Measurements from ENCODE around the gene HIVEP3.

The HIVEP3 gene

DNA sequence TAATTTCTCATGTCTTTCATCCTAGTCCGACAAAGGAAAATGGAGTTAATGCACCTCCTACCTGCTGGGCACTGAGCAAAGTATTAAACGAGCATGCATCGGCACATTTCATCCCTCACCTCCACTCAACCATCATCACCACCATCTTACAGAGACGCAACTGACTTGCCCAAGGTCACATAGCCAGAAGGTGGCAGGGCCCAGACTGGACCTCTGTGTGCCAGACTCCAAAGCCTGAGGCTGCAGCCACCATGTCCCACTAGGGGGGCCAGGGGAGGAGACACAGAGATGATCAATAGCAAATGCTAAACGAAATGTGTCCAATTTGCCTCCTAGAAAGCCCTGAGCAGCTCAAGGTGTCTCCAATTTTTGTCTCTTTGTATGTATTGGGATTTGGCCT is 270.5 kb downstream of the HIVEP3 start:
- H3K9me2 ChIP-seq (ENCODE audit: low read depth, low read length) = no peaks in the 10 kb centered on the region
- no peaks in the 10 kb centered on the region; the same call in 1 of the 2 replicates for H3F3A ChIP-seq (ENCODE audit: insufficient read depth, low read length)
- H4K20me1 ChIP-seq (ENCODE audit: insufficient read depth, low read length) = no peaks in the 10 kb centered on the region
- TF ChIP-seq EZH2 (IDR thresholded peaks at IDR 0.05; ENCODE audit: borderline replicate concordance, low read length) = no peak
- TF ChIP-seq, protein P1, sequence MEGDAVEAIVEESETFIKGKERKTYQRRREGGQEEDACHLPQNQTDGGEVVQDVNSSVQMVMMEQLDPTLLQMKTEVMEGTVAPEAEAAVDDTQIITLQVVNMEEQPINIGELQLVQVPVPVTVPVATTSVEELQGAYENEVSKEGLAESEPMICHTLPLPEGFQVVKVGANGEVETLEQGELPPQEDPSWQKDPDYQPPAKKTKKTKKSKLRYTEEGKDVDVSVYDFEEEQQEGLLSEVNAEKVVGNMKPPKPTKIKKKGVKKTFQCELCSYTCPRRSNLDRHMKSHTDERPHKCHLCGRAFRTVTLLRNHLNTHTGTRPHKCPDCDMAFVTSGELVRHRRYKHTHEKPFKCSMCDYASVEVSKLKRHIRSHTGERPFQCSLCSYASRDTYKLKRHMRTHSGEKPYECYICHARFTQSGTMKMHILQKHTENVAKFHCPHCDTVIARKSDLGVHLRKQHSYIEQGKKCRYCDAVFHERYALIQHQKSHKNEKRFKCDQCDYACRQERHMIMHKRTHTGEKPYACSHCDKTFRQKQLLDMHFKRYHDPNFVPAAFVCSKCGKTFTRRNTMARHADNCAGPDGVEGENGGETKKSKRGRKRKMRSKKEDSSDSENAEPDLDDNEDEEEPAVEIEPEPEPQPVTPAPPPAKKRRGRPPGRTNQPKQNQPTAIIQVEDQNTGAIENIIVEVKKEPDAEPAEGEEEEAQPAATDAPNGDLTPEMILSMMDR (IDR thresholded peaks at IDR 0.05; ENCODE audit: low read length) = no peak
- no peak overlapping the region for H2AFZ ChIP-seq (ENCODE audit: low read length)
- H3K9me3 ChIP-seq (ENCODE audit: low read length) = no peaks in the 10 kb centered on the region
- no peaks in the 10 kb centered on the region for H3K36me3 ChIP-seq (ENCODE audit: insufficient read depth, low read length)
- no peak overlapping the region for H3K4me2 ChIP-seq (ENCODE audit: low read length)
- no peak overlapping the region for H3K27ac ChIP-seq (ENCODE audit: low read depth, low read length, poor library complexity, severe bottlenecking)
- no peak overlapping the region for H3K4me3 ChIP-seq (ENCODE audit: low read depth, low read length, poor library complexity, severe bottlenecking)
- no peak overlapping the region for H3K9ac ChIP-seq (ENCODE audit: low read length)
- peaks cover 73% of the 10 kb centered on the region for H3K4me1 ChIP-seq (ENCODE audit: insufficient read depth, low read length, severe bottlenecking)
- no peaks in the 10 kb centered on the region for H3K27me3 ChIP-seq (ENCODE audit: insufficient read depth, low read length)
- H3K79me2 ChIP-seq (ENCODE audit: insufficient read depth, low read length) = peaks cover 10% of the 10 kb centered on the region; the same call in 1 of the 2 replicates

DNA sequence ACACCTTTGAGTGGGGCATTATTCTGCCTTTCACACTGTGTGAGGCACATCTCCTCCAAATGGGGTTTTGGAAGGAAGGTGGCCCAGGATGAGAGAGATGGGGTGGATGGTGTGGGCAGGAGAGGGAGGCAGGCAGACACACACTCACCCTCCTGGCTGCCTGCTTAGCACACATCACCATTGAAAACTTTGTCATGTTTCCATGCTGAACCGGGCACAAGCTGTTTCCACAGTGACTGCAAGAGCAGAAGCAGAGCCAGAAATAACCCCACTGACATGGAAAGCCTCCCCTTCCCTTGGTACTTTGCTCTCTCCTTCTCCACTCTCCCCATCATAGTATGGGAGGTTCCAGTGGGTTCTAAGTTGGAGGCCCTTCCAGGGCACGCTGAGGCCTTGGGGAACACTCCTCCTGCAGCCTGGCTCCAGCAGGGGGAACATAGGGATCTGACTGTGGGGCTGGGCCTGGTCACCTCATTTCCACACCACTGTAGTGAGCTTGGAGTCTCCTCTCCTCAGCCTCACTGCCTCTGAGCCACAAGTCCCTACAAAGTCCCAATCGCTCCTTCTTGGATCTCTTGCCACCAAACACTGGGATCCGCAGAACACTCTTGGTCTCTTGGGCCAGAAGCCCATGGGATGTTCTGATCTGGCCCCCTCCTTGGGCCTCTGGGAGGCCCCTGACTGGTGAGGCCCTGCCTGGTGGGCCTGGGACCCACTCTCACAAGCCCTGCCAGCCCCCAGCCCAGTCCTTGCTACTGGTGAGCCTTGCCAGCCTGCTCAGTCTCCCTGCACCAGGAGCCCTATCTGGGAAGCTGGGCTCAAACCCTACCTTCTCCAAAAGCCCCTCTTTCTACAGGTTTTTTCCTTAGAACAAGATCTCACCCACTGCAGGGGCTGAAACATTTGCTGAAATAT is 271.2 kb downstream of the HIVEP3 start:
- no peak overlapping the region for H3K27ac ChIP-seq (ENCODE audit: low read depth, low read length, poor library complexity, severe bottlenecking)
- no peak for TF ChIP-seq EZH2 (IDR thresholded peaks at IDR 0.05; ENCODE audit: borderline replicate concordance, low read length)
- TF ChIP-seq, protein P1 (IDR thresholded peaks at IDR 0.05; ENCODE audit: low read length) = no peak
- no peak overlapping the region for H2AFZ ChIP-seq (ENCODE audit: low read length)
- H3K9me3 ChIP-seq (ENCODE audit: low read length) = no peaks in the 10 kb centered on the region
- H3K27me3 ChIP-seq (ENCODE audit: insufficient read depth, low read length) = no peaks in the 10 kb centered on the region
- no peak overlapping the region for H3K9ac ChIP-seq (ENCODE audit: low read length)
- H3K4me3 ChIP-seq (ENCODE audit: low read depth, low read length, poor library complexity, severe bottlenecking) = no peak overlapping the region
- H3K4me2 ChIP-seq (ENCODE audit: low read length) = no peak overlapping the region
- no peaks in the 10 kb centered on the region for H4K20me1 ChIP-seq (ENCODE audit: insufficient read depth, low read length)
- no peaks in the 10 kb centered on the region for H3K36me3 ChIP-seq (ENCODE audit: insufficient read depth, low read length)
- no peaks in the 10 kb centered on the region; the same call in 1 of the 2 replicates for H3F3A ChIP-seq (ENCODE audit: insufficient read depth, low read length)
- H3K9me2 ChIP-seq (ENCODE audit: low read depth, low read length) = no peaks in the 10 kb centered on the region
- H3K4me1 ChIP-seq (ENCODE audit: insufficient read depth, low read length, severe bottlenecking) = peaks cover 73% of the 10 kb centered on the region
- peaks cover 10% of the 10 kb centered on the region; the same call in 1 of the 2 replicates for H3K79me2 ChIP-seq (ENCODE audit: insufficient read depth, low read length)

DNA sequence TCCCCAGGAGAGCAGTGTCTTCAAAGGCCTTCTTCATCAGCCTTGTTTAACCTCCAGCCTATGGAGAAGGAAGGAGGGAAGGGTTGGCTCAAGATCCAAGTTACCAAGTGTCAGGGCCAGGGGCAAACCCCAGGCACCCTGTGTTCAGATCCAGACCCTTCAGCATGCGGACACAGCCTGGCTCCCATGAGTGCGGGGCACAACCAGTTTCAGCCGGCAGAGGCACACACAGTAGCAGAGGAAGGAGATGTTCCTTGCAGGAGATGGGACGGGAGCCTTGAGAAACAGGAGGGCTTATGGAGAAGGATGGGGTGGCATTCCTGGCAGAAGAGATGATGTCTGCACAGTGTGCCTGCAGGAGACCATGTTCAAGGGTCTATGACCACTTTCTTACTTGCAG is 272.5 kb downstream of the HIVEP3 start:
- peak overlapping the region; percentile 97 for H3K27ac ChIP-seq (ENCODE audit: low read depth, low read length, poor library complexity, severe bottlenecking)
- no peaks in the 10 kb centered on the region for H3K9me3 ChIP-seq (ENCODE audit: low read length)
- no peaks in the 10 kb centered on the region for H3K9me2 ChIP-seq (ENCODE audit: low read depth, low read length)
- no peak overlapping the region for H3K4me2 ChIP-seq (ENCODE audit: low read length)
- H4K20me1 ChIP-seq (ENCODE audit: insufficient read depth, low read length) = no peaks in the 10 kb centered on the region
- H3K36me3 ChIP-seq (ENCODE audit: insufficient read depth, low read length) = no peaks in the 10 kb centered on the region
- H3K79me2 ChIP-seq (ENCODE audit: insufficient read depth, low read length) = 0 out of 2 replicates have a peak, but pooled peaks cover 3% of the 10 kb centered on the region
- no peak overlapping the region for H2AFZ ChIP-seq (ENCODE audit: low read length)
- peaks cover 73% of the 10 kb centered on the region for H3K4me1 ChIP-seq (ENCODE audit: insufficient read depth, low read length, severe bottlenecking)
- H3K9ac ChIP-seq (ENCODE audit: low read length) = no peak overlapping the region
- H3K4me3 ChIP-seq (ENCODE audit: low read depth, low read length, poor library complexity, severe bottlenecking) = no peak overlapping the region
- TF ChIP-seq, protein P1 (IDR thresholded peaks at IDR 0.05; ENCODE audit: low read length) = no peak
- TF ChIP-seq EZH2 (IDR thresholded peaks at IDR 0.05; ENCODE audit: borderline replicate concordance, low read length) = no peak
- H3F3A ChIP-seq (ENCODE audit: insufficient read depth, low read length) = no peaks in the 10 kb centered on the region; the same call in 1 of the 2 replicates
- no peaks in the 10 kb centered on the region for H3K27me3 ChIP-seq (ENCODE audit: insufficient read depth, low read length)

Data from OCI-LY1 (cell line).